GM12878 (cell line): Measurements from ENCODE around the gene TTLL11. TPM values are rescaled to one million over a fixed set of nuclear protein-coding genes. Genes with fewer than 3 reads are reported as not detected.

Source experiments
- E4F1 ChIP-seq: fragments of 450-650 bp; IDR thresholded peaks from 2 replicates; pipeline ENCODE4 v1.6.1; 2018; ENCODE audit warnings: borderline replicate concordance, mild to moderate bottlenecking; ENCODE audit not compliant: partially characterized antibody
- FOS ChIP-seq: IDR thresholded peaks from 3 replicates; pipeline ENCODE4 v1.6.1; 2011; ENCODE audit warnings: borderline replicate concordance; ENCODE audit not compliant: insufficient read length; ENCODE audit errors: extremely low read depth
- JUND ChIP-seq: IDR thresholded peaks from 2 replicates; pipeline ENCODE4 v1.6.1; 2012; ENCODE audit warnings: low read depth, mild to moderate bottlenecking, low read length, improper control_type of control experiment, moderate library complexity
- MEF2B ChIP-seq: fragments of 450-650 bp; IDR thresholded peaks from 2 replicates; pipeline ENCODE4 v1.6.1; 2018; ENCODE audit warnings: mild to moderate bottlenecking, moderate library complexity; ENCODE audit not compliant: partially characterized antibody, poor library complexity, severe bottlenecking
- PKNOX1 ChIP-seq: fragments of 450-650 bp; IDR thresholded peaks from 2 replicates; pipeline ENCODE4 v1.6.1; 2016; ENCODE audit warnings: mild to moderate bottlenecking
- RELA ChIP-seq: fragments of 450-650 bp; IDR thresholded peaks from 2 replicates; pipeline ENCODE4 v1.8.0; 2014; ENCODE audit warnings: borderline replicate concordance; ENCODE audit not compliant: partially characterized antibody
- SIN3A ChIP-seq: IDR thresholded peaks from 2 replicates; pipeline ENCODE4 v1.6.1; 2012; ENCODE audit warnings: low read depth, low read length, improper control_type of control experiment
- SMAD1 ChIP-seq: fragments of 450-650 bp; IDR thresholded peaks from 2 replicates; pipeline ENCODE4 v1.6.1; 2018; ENCODE audit warnings: mild to moderate bottlenecking, low read depth; ENCODE audit not compliant: partially characterized antibody
- SMAD5 ChIP-seq: IDR thresholded peaks from 2 replicates; pipeline ENCODE4 v1.6.1; 2016; ENCODE audit warnings: antibody characterized with exemption, low read depth
- USF1 ChIP-seq: IDR thresholded peaks from 2 replicates; pipeline ENCODE4 v1.6.1; 2011; ENCODE audit warnings: borderline replicate concordance, low read depth, mild to moderate bottlenecking, moderate library complexity, mixed read lengths, low read length; ENCODE audit not compliant: insufficient read depth; ENCODE audit errors: extremely low read length
- ZNF24 ChIP-seq: fragments of 450-650 bp; IDR thresholded peaks from 2 replicates; pipeline ENCODE4 v1.6.1; 2017; ENCODE audit warnings: antibody characterized with exemption, mild to moderate bottlenecking
- ZSCAN29 ChIP-seq: fragments of 450-650 bp; IDR thresholded peaks from 2 replicates; pipeline ENCODE4 v1.6.1; 2017; ENCODE audit warnings: mild to moderate bottlenecking, moderate library complexity
- polyA plus RNA-seq, 11 experiments: library from polyadenylated mRNA; depleted of rRNA in 4 of 11; unstranded in 6 of 11; stranded (reverse) in 5 of 11; fragments of >200 nt; fragmentation: Nextera tagmentation in 4 of 11; fragmentation: Illumina TruSeq in 1 of 11; extraction: Ambion mirVana in 4 of 11; extraction: Trizol in 1 of 11; gene quantifications; 1 replicate in 1 of 11; 2 replicates in 10 of 11; pipeline versions ENCODE4 v1.2.1 to v1.2.3, GENCODE V29; 2011 to 2016; ENCODE audit warnings: inconsistent platforms in 2 of 11, missing spikeins in 2 of 11, low read depth in 1 of 11
- total RNA-seq, 4 experiments: library from RNA; depleted of rRNA in 3 of 4; stranded (reverse); fragments of >200 nt in 3 of 4; fragmentation: Illumina TruSeq in 1 of 4; extraction: Trizol in 1 of 4; gene quantifications; 2 replicates each; pipeline versions ENCODE4 v1.2.1 to v1.2.3, GENCODE V29; 2013 to 2021
- TF ChIP-seq, protein P1 (sequence below): IDR thresholded peaks from 2 replicates; pipeline ENCODE4 v1.6.1; 2012; ENCODE audit warnings: improper control_type of control experiment, low read depth, low read length; ENCODE audit not compliant: insufficient replicate concordance
- TF ChIP-seq, protein P2 (sequence below): fragments of 450-650 bp; formaldehyde crosslinking; IDR thresholded peaks from 2 replicates; pipeline ENCODE4 v1.4.0; 2020; ENCODE audit warnings: mild to moderate bottlenecking, moderate library complexity

Gene TTLL11
- total and polyA plus RNA-seq, 10 of the 15 experiments (the other 5 are each of a cell fraction or from before 2014, with no cell fraction given) = 1.2 to 3.7 (median 2.9) TPM

DNA sequence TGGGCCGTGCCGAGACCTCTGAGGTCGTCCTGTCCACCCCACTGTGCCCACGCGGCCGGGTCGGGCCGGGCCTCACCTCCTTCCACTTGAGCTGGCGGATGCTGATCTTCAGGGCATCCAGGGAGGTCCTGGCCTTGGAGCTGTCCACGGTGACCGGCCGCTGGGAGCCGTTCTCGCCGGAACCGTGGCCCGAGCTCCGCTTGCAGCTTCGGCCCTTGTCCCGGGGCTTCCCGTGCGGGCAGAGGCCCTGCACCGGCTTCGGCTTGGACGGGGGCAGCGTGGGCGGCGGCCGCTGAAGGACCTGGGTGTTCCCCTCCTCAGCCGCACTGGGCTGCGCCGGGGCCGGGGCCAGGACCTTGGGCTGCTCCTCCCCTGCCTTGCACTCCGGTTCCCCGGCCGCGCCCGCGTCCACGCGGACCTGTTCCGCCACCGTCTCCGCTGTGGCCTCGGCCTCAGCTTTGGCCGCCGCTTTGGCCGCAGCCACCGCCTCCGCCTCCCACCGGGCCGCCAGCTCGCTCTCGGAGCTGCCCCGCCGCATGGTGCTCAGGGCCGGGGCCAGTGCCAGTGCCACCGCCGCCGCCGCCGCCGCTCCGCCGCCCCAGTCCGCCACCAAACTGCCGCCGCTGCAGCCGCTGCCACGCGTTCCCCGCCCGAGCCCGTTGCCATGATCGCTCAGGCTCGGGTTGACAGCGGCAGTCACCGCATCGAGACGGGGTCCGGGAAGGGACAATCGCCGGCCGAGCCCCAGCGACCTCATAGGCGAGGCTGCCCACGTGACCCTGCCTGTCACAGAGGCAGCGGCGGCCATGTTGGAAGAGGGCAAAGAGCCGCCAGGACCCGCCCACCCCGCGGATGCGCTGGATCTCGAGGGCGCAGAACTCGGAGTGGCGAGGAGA is at the start of gene TTLL11 (continued):
- TF ChIP-seq USF1 (peak; percentile 100), SMAD1 (no peak), ZNF24 (no peak), FOS (no peak), SMAD5 (no peak), ZSCAN29 (peak; percentile 98), RELA (peak; percentile 96), SIN3A (peak; percentile 88), JUND (no peak), E4F1 (no peak), PKNOX1 (peak; percentile 88), MEF2B (no peak)
- TF ChIP-seq, protein P1, sequence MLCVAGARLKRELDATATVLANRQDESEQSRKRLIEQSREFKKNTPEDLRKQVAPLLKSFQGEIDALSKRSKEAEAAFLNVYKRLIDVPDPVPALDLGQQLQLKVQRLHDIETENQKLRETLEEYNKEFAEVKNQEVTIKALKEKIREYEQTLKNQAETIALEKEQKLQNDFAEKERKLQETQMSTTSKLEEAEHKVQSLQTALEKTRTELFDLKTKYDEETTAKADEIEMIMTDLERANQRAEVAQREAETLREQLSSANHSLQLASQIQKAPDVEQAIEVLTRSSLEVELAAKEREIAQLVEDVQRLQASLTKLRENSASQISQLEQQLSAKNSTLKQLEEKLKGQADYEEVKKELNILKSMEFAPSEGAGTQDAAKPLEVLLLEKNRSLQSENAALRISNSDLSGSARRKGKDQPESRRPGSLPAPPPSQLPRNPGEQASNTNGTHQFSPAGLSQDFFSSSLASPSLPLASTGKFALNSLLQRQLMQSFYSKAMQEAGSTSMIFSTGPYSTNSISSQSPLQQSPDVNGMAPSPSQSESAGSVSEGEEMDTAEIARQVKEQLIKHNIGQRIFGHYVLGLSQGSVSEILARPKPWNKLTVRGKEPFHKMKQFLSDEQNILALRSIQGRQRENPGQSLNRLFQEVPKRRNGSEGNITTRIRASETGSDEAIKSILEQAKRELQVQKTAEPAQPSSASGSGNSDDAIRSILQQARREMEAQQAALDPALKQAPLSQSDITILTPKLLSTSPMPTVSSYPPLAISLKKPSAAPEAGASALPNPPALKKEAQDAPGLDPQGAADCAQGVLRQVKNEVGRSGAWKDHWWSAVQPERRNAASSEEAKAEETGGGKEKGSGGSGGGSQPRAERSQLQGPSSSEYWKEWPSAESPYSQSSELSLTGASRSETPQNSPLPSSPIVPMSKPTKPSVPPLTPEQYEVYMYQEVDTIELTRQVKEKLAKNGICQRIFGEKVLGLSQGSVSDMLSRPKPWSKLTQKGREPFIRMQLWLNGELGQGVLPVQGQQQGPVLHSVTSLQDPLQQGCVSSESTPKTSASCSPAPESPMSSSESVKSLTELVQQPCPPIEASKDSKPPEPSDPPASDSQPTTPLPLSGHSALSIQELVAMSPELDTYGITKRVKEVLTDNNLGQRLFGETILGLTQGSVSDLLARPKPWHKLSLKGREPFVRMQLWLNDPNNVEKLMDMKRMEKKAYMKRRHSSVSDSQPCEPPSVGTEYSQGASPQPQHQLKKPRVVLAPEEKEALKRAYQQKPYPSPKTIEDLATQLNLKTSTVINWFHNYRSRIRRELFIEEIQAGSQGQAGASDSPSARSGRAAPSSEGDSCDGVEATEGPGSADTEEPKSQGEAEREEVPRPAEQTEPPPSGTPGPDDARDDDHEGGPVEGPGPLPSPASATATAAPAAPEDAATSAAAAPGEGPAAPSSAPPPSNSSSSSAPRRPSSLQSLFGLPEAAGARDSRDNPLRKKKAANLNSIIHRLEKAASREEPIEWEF = no peak
- TF ChIP-seq, protein P2, sequence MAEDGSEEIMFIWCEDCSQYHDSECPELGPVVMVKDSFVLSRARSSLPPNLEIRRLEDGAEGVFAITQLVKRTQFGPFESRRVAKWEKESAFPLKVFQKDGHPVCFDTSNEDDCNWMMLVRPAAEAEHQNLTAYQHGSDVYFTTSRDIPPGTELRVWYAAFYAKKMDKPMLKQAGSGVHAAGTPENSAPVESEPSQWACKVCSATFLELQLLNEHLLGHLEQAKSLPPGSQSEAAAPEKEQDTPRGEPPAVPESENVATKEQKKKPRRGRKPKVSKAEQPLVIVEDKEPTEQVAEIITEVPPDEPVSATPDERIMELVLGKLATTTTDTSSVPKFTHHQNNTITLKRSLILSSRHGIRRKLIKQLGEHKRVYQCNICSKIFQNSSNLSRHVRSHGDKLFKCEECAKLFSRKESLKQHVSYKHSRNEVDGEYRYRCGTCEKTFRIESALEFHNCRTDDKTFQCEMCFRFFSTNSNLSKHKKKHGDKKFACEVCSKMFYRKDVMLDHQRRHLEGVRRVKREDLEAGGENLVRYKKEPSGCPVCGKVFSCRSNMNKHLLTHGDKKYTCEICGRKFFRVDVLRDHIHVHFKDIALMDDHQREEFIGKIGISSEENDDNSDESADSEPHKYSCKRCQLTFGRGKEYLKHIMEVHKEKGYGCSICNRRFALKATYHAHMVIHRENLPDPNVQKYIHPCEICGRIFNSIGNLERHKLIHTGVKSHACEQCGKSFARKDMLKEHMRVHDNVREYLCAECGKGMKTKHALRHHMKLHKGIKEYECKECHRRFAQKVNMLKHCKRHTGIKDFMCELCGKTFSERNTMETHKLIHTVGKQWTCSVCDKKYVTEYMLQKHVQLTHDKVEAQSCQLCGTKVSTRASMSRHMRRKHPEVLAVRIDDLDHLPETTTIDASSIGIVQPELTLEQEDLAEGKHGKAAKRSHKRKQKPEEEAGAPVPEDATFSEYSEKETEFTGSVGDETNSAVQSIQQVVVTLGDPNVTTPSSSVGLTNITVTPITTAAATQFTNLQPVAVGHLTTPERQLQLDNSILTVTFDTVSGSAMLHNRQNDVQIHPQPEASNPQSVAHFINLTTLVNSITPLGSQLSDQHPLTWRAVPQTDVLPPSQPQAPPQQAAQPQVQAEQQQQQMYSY (CRISPR knock-in tag) = no peak
